Activated CD4-positive, alpha-beta T cell treated with anti-CD3 and anti-CD28 coated beads for 1 hour (primary cell): Measurements from ENCODE around the gene TM4SF18.
"Not testable (repeated sequence)": the region's sequence is repeated elsewhere in the genome, so short reads cannot be mapped to it uniquely, and the experiment has no call there.

ENCODE experiments used
- DNase-seq: peaks from one replicate; pipeline ENCODE4 v3.0.0-alpha.2; 2020

TM4SF18 gene, protein sequence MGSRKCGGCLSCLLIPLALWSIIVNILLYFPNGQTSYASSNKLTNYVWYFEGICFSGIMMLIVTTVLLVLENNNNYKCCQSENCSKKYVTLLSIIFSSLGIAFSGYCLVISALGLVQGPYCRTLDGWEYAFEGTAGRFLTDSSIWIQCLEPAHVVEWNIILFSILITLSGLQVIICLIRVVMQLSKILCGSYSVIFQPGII

DNA sequence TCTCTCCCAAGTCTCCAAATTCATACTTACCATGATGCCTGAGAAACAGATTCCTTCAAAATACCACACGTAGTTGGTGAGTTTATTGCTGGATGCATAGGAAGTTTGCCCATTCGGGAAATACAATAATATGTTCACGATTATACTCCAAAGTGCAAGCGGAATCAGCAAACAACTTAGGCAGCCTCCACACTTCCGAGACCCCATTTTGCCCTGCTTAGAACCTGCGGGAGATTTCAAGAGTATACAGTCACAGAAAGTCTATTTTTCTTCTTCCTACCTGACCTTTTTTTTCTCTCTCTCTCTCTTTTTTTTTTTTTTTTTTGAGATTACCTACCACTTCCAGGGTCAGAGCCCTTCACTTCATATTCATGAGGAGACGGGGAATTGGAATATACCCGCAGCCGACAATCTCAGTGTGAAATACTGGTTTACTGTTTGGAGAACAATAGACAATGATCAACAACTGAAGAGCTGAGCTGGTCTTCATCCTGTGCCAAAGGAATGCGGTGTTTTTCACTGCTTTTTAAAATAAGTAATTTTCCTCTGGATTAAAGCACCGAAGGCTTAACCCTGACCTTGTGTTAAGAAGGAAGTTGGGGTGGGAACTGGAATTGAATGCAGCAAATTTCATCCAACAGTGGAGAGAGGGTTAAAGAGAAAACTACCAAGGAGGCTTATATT lies at the start of gene TM4SF18:
TM4SF18 (minus strand) TSS at position 461 of the 684 bp plus-strand sequence; CDS start at position 207, 254 bp downstream.
- no peak for DNase-seq

DNA sequence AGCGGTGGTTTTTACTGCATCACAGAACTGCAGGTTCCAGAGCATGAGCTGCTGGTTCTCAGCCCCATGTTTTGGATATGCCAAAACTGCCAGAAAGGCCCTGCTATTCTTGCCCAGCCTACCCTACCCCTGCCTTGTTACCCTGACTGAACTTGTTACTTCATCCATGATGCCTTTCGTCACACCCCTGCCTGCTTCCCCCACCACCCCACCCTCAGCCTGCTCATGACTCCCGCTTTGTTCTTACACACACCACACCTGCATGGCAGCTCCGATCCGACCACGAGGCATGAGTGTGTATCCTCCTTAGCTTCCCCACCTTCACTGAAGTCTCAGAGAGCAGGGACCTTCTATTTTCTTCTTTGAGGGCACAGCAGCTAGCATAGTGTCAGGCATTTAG lies 49.1 kb upstream of the TM4SF18 start:
- DNase-seq, result no peak

DNA sequence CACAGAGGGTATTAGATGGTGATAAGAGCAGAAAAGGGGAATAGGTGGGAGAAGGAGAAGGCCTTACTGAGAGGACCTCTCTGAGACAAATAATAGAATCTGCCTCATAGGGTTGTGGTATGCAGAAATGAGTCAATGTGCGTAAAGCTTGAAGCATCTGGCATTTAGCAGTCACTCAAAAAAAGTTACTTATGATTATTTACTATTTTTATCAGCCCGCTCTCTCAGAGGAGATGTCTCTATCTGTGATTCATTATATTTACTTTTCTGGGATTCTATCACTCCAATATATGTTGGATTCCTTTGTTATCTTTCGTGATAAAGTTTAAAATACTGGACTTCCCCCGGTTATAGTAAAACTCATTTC lies 48.6 kb upstream of the TM4SF18 start:
- no peak for DNase-seq

DNA sequence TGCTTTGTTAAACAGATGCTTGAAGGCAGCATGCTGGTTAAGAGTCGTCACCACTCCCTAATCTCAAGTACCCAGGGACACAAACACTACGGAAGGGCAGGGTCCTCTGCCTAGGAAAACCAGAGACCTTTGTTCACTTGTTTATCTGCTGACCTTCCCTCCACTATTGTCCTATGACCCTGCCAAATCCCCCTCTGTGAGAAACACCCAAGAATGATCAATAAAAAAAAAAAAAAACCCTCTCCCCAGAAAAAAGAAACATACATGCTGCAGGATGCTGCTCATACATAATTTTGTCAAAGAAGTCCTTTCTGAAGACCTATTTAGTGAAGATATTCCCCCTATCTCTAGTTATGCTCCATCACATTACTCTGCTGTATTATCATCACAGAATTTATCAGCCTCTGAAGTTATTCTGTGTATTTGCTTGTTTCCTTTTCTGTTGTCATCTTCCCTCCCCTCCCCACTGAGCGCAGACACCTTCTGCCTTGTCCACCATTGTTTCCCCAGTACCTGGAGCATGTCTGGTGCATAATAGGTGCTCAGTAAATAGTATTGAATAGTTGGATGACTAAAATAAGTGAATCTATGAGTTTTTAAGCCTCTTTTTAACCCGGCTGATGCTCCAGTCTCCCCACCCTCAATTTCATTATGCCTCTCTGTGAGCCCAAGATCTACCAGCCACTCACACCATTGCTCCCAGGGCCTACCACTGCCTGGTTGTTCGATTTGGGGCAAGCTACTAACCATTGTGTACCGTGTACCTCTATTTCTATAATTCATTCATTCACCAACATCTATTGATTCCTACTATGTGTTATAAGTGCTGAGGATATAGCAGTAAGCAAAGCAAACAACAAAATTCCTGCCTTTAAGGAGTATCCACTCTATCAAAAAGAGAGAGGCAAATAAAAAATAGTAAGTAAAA lies 48.0 kb upstream of the TM4SF18 start:
- DNase-seq, result no peak

DNA sequence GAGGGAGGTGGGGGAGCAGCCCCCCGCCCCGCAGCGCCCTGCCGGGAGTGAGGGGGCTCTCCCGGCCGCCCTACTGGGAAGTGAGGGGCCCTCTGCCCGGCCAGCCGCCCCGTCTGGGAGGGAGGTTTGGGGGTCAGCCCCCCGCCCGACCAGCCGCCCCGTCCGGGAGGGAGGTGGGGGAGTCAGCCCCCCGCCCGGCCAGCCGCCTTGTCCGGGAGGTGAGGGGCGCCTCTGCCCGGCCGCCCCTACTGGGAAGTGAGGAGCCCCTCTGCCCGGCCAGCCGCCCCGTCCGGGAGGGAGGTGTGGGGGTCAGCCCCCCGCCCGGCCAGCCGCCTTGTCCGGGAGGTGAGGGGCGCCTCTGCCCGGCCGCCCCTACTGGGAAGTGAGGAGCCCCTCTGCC lies 46.8 kb upstream of the TM4SF18 start:
- not testable (repeated sequence) for DNase-seq

DNA sequence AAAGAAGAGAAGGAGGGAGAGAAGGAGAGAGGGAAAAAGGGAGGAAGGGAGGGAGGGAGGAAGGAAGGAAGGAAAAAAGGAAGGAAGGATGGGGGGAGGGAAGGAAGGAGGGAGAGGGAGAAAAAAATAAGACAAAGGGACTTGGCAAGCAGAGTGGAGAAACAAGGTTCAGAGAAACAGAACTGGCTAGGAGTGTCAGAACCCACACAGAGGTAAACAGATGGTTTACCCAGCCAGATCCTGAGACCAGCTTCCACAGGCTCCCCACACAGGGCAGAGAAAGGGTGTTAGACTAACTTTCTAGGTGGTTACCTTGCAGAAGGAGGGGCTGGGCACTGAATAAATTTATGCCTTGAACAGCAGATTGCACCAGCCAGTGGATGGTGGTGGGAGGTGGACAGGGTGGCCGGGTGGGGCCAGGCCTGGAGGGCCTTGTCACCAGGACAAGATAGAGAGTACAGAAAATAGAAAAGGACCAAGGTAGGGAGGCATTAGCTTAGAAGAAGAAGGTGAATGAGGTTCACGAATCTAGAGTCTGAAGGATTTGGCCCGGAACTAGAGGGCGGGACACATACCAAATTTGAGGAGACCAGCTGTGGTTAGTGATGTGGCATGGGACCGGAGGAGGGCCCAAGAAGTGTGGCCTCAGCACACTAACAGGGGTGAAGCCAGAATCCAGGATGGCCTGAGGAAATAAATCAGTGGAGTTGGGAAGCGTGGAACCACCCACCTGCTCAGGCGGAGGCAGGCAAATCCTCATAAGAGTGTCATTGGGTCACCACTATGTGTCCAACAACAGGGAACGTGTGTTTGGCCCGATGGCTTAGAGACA lies 45.3 kb upstream of the TM4SF18 start:
- no peak for DNase-seq

DNA sequence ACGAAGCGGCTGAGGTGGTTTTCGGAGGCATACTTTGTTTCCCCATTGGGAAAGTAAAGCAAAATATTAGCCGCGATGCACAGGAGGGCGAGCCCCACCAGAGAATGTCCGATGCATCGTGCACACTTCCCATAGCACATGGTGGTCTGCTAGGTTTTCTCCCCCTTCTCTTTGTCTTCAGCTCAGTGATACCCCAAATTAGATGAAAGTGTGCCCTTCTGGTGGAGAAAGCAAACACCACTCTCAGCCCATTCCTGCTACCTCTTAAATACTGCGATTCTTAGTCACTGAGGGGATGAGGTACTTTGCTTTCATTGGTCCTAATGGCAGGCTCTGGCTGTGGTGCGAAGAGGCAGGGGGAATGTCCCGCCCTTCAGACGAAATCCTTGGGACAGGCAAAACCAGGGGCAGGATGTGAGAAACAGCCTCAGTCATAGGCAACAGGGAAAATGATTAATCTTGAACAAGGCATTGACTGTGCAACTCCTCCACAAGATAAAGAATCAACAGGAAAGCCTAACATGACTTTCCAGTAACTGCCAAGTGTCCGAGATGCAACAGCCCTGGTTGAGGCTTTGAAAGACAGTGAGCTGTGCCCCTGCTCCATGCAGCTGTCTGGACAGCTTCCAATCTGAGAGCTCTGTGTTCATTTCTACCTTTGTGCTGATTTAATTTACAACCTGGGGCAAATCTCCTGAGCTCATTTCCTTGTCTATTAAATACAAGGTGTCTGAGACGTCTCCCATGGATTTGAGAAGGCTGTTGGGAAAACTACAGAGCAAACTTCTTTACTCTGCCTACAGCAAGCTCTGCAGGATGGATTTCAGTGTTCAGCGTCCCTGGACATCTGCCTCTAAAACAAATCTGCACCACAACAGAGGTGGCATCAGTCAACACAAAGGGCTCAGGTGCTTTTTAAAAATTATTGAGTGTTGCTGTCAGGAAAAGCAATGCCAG lies 44.2 kb upstream of the TM4SF18 start, which contains the start of gene TM4SF1:
TM4SF1 (minus strand) TSS at position 242 of the 957 bp plus-strand sequence; CDS start at position 140, 102 bp downstream.
- no peak for DNase-seq

DNA sequence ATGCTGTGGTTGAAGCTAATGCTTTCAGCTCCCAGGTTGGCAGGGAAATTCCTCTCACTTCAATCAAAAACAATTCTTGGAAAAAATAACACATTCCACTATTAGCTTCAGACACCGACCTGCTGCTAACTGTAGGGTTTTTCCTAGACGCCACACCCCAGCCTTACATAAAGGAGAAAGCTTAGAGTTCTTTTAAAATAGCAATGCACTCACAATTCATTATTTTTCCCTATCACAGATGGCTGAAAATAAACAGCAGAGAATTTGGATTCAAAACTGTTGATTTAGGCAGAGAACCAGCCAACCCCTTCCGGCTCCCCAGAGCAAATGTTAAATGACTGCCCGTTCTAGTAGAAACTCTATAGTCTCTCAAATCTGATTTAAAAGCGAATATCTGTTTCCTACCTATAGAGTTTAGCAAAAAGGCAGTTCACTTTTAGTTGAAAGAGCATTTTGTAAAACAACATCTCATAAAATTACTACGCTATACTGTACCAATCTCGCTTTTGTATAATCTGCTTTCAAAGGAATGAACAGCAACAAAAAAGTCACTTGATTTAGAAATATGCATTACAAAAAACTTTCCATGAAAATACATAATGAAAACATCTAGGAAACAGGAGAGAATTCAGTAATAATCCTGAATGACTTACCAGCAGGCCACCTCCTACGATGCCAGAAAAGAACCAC lies 43.4 kb upstream of the TM4SF18 start:
- no peak for DNase-seq

DNA sequence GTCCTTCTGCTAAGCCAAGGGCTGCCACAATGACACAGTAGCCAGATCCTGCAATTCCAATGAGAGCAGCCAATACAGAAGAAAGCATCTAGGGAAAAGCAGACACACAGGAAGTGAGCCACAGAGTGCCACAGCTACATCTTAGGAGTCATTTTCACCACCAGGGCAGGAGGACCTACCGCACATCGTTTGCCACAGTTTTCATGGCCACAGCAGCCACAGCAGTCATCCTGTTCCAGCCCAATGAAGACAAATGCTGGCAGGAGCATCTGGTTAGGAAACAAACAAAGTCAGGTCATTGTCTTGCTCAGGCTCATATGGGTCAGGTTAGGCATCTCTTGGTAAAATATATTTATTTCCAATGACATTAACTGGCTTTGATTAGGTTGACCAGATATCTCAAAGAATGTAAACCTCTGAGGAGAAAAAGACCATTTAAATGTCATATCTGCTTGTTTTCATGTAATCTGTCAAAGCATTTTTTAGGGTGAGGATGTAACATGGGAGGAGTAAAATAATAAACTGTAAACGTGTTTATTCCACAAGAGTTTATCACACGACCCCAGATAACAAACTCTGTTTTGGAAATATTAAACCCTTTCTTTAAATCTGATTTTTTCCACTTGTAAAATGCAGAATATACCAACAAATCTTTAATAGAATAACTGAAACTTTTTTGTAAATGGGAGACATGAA lies 42.2 kb upstream of the TM4SF18 start:
- no peak for DNase-seq

DNA sequence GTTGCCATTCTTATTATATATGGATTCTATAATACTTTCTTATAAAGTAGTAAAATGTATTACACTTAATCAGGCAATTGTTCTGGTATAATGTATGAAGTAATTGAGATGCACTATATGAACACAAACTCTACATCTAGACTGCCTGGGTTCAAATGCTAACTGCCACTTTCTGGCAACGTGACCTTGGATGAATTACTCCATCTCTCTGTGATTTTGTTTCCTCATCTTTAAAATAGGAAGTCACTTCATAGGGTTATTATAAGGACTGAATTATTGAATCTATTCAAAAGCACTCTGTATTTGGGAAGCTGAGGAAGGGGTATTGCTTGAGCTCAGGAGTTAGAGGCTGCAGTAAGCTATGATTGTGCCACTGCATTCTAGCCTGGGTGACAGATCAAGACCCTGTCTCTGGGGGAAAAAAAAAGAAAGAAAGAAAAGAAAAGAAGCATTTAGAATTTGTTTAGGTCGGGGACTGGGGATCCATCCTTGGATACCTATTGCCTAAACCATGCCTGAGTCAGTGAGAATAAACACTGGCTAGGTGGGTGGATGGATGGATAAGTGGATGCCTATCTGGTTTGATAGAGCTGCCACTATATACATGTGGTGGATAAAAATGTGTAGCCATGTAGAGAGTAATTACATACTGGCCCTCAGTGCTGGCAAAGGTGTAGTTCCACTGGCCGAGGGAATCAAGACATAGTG lies 41.5 kb upstream of the TM4SF18 start:
- DNase-seq, result no peak

DNA sequence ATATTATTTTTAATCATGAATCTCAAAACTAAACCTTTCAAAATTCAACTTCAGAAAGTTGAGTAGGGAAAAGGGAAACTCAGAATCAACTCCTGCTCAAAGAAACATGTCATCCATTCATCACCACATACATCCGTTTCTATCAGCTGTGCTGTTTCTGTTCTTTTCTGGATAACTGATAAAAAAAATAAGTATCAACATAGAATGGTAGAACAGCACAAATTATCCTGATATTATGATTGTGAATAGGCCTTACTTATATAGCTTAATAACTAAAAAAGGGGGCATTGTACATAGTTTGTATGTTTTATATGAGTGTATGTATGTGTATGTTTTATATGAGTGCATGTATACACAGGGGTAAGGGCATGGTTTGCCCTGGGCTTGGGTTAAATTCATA lies 41.0 kb upstream of the TM4SF18 start:
- no peak for DNase-seq

DNA sequence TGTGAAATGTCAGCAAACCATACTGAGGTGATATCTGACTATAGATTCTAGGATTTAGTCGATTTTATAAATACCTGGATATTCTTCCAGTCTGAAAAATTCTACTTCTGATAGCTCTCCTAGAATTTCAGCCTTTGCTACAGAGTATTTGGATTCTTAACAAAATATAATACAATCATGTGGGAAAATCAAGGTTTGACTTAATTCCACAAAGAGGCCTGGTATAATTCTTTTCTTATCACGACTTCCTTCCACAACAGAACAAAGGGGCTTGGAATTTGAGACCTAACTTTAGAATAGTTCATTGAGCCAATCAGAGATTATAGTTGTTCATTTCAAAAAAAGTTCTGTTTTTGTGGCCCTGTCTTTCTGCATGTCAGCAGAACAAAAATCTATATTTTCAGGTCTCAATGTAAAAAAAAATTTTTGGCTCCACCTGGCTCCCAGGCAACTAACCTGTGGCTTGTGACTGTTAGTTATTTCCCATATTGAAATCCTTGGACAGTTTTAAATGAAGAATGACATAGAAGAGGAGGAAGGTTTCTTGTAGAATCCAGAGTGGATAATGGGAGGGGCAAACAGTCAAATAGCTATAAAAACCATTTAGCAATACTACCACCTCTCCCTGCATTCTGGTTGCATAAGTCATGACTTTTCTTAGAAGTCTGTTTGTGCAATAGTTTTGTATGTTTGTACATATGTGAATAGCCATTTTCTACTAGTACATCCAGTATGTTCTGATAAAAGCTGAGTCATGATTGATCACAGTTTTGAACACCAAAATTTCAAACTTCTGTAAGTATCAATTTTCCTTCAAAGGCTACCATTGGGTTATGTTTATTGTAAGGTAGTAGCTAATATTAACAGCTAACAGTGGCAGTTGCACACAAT lies 40.0 kb upstream of the TM4SF18 start:
- DNase-seq, result no peak

DNA sequence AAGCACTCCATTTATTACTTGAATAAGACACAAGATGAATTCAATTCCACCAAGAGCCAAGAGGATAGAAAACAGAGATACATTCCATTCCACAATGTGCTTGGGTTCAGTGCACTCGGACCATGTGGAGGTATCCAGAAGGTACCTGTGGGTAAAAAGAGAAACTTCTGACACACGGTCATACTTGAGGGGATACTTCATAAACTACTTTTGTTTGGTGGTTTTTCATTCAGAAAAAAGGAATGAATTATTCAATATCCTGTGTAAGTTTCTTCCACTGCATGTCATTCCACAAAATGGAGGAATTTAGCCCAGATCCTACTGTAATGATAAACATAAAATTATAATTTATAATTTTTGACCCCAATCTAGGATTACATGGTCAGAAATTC lies 38.3 kb upstream of the TM4SF18 start:
- no peak for DNase-seq

DNA sequence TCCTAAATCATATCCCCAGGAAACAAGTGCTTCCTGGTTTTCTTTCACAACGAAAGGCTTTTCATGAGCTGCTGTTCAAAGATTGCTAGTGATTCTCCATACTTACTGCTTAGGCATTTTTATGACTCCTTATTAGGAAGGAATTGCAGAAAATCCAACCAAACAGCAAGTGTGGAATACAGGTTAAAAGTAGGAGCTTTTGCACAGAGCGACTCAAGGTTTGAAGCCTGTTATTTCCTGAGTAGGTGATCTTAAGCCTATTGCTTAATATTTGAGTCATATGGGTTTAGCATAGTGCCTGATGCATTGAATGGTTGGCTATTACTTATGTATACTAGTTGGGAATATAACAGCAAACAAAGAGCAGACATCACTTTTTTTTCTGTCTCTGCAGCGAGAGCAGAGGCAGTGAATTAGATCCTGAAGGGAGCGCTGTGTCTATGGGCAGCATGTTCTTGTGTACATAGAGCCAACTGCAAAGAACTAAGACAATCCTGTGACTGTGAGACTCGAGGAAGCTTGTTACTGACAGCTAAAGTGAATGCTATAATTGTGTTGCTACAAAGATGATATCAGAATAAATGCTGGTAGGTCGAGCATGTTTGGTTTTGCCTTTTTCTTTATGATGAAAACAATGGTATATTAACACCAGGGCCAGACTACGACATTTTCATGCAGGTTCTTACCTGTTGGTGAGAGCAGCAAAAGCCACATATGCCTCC lies 37.7 kb upstream of the TM4SF18 start:
- DNase-seq, result no peak

DNA sequence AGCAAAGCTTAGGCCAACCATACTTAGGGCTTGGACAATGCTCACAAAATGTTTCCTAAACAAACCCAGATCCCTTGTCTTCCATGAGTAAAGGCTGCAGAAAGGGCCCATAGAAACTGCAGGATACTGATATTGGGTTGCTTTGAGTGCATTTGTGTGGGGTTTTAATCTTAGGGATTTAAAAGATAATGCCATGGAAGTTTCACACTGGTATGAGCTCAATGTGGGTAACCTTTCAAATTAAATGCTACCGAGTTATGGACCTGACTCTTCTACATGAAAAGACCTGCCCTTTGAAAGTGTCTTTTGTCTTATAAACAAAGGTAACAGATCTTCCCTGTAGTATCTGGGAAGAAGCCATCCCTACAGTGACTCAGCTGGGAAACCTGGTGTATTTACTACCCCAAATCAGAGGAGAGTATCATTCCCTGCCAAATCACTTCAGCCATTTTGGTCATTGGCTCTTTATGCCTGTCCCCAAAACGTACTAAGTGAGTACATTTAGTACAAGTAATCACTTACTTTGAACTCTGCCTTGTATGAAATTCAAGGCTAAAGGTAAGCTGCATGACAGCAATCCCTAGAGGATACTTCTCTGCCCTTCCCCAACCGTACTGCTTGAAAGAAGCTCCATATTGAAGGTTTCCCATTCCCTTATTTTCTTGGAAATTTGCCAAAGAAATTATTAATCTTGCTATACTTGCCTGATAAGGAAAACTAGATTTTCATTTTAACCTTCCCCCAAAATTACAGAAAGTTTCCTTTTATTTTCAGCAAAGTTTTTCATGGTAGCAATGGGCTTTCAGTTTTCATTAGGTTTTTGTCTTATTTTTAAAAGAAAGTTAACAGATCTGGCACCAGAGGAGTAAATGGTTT lies 36.8 kb upstream of the TM4SF18 start:
- DNase-seq, result no peak

DNA sequence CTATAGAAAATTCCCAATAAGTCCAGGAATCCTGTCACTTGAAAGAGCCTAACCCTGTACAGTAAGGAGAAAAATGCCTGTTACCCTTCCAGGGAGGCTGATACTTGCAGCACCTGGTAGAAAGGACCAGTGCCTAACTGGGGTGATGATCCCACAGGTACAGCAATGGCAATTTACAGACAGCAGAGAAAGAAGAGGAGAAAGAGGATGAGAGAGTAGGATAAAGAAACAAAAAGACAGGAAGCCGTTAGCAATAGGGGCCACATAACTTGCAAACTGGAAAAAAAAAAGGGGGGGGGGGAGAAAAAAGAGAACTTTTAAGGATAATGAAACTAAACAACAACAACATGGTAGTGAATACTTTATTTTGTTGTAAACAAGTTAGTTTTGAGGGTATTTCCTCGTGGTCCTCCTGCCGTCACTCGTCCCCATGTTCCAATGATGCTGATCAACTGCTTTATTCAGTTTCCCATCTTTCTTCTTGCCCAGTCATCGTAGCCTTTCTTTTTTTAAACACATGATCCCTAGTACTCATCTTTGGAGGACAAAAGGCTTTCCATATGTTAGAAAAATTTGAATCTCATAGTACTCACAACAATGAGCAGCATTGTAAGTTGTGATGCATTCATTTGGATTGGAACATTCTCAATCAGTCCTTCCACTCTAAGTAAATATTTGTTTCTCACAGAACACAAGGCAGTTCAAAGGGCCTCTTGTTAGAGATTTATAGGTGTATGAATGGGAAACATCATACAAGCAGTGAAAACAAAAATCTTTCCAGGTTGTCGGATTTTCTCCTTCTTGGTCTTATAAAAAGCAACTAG lies 35.5 kb upstream of the TM4SF18 start:
- DNase-seq, result no peak
